Measurements from ENCODE around the gene WNT5A.

Gene WNT5A

GRCh38 chr3:55446850-55447249 lies 40.3 kb downstream of the WNT5A start:
- DNase-seq (ENCODE audit: low read depth), result no peak

DNA sequence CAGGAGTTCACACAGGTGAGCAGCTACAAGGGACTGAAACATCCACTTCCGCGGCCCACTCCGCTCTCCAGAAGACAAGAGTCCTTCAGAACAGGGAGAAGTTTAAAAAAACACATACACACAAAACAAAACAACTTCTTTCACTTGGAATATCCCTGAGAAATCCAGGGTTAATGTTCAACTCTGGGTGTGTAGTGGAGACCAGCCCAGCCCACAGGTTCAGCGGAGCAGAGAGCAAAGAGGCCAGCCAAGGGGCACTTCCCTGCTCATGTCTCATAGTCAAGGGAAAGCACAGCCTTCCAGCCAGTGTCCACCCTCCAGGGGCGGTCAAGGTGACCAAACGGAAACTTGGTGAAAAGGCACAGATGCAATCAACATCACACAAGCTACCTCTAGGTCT lies 41.6 kb downstream of the WNT5A start:
- no peak for DNase-seq (ENCODE audit: low read depth)

DNA sequence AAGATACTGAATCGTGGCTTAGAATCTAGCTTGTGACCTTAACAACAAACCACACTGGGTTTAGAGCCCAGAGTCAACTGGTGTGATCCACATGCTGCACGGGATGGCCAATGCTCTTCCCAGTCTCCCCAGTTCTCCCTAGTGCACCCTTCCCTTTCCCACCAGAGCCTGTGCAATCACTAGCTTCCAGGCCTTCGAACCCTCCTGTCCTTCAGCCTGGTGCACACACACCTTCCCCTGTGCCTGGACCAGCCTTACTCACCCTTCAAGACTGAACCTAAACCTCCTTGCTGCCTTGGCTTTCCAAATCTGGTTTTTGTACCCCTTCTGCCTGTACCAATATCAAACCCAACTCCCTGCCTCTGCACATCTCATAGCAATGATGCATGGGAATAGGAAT lies 43.8 kb downstream of the WNT5A start:
- DNase-seq (ENCODE audit: low read depth), result no peak

DNA sequence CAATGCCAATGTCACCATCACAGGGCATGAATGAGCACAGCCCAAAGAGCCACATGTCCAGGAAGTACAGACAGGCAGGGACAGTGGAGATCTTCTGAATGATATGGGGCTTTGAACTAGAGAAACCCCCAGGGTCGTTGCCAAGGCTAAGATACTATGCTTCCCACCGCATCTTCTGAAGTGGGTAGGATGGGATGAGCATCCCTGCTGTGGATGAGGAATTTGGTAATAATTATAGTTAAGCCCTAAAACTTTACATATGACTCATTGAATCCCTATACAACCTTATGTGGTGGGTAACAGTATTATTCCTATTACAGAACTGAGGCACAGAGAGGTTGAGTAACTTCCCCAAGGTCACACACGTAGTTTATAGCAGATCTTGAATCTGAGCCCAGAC lies 44.2 kb downstream of the WNT5A start:
- no peak for DNase-seq (ENCODE audit: low read depth)

- DNase-seq (ENCODE audit: low read depth), result no peak
Observed at GRCh38 chr3:55441499-55441898, 45.6 kb downstream of the WNT5A start.

DNA sequence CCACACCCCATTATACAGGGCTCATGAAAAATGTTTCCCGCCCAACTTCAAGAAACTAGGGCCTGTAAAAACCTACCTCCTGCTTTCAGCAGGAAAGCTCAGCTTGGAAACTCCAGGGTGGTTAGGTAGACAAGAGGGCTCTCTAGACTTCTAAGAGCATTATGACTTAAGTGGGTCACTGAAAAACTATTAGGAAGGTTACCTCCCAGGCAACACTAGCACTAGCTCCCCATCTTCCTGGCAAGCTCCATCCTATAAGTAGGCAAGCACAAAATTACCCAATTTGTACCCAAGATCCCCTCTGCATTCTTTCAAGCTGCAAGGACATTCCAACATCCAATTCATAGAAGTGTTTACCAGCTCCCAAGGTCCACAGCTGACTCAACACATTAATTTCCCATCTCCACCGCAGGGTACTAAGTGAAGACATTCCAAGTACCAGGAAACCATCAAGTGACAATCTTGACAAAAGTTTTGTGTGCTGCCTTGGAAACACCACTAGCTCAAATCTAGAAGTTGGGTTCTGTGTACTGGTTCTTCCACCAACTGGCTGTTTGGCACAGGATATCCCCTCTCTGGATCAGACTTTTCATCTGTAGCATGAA lies 46.9 kb downstream of the WNT5A start:
- no peak for DNase-seq (ENCODE audit: low read depth)

DNA sequence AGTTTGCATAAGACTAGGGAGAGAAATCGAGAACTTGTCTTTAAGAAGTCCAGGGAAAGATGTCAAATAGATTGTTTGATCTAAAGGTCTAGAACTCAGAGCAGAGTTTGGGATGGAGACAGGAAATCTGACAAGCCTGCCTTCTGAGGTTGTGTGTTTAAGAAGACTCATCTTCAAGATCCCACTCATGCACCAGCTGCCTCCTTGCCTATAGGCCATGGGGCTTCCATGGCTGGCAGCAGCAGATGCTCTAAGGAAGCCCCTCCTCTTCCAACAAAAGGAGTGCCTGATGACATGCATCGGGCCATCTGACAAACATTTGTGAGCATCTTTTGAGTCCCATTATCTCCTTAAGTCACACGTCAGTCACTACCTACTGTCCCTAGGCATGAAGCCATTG lies 47.4 kb downstream of the WNT5A start:
- no peak for DNase-seq (ENCODE audit: low read depth)

DNA sequence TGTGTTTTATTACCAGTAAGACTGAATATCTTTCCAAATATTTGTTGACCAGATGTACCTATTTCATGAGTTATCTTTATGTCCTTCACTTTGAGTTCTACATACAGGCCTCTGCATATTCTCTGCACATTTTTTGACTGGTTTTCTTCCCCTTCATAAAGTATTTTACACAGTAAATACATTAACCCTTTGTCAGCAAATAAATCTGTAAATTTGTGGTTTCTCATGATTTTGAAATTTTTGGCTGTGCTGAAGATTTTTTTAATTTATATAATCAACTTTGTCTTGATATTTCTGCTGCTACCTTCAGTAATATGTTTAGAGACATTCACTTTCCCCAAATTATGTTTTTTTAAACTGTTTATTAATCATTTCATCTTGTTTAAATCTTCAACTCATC lies 50.5 kb downstream of the WNT5A start:
- no peak for DNase-seq (ENCODE audit: low read depth)

DNA sequence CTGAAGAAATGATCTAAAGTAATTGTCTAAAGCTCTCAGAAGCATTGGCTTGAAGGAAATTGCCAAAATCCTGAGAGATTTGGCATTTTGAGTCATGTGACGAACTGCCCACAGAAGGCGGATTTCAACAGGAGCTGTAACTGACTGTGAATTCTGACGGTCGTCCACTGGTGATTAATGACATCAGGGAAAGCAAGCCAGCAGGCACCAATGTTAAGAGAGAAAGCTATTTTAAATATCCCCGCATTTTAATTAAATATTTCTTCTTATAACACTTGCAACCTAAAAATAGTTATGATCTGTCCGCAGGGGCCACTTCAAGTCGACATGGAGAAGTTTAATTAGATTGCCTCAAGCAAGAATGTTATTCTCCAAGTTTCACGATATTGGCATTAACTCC lies 51.6 kb downstream of the WNT5A start:
- no peak for DNase-seq (ENCODE audit: low read depth)

GRCh38 chr3:55434789-55435188 lies 52.3 kb downstream of the WNT5A start:
- DNase-seq (ENCODE audit: low read depth), result no peak

DNA sequence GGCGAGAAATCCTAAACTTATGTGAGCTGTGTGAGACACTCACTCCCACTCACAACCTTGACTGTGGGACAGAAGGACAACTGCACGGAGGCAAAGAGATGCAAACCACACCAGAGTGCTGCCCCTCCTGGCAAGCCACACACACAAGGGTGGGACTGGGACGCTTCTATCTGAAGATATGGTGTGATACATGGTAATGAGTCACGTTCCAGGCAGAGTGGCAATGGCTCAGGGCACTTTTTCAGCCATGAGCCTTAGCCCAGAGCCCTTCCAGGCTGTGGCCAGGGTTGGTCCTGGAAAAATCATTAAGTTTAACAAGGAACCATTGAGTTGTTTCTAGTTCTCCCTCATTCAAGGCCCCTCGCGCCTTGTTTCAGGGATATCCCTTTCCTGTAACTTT lies 56.1 kb downstream of the WNT5A start:
- DNase-seq (ENCODE audit: low read depth), result no peak

- no peak for DNase-seq (ENCODE audit: low read depth)
Observed at GRCh38 chr3:55427739-55428138, 59.4 kb downstream of the WNT5A start.

- DNase-seq (ENCODE audit: low read depth), result no peak
Observed at GRCh38 chr3:55426486-55426885, 60.6 kb downstream of the WNT5A start.

- DNase-seq (ENCODE audit: low read depth), result no peak
Observed at GRCh38 chr3:55423782-55424181, 63.3 kb downstream of the WNT5A start.

DNA sequence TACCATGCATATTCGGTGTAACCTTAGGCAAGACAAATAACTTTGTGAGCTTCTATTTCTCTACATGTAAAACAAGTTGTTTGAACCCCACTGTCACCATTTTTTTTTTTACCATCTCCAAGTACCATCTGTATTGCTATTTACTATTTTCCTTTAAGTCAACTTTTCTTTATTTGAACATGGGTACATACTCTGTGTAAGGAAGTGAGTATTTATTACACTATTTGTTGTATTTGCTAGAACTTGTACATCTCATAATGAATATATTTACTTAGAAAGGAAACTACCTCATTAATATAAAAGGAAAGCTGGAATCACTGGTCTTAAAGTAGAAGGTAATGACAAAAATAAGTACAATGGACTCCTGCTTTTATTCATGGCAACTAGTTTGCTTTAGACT lies 69.9 kb downstream of the WNT5A start:
- DNase-seq (ENCODE audit: low read depth), result no peak

DNA sequence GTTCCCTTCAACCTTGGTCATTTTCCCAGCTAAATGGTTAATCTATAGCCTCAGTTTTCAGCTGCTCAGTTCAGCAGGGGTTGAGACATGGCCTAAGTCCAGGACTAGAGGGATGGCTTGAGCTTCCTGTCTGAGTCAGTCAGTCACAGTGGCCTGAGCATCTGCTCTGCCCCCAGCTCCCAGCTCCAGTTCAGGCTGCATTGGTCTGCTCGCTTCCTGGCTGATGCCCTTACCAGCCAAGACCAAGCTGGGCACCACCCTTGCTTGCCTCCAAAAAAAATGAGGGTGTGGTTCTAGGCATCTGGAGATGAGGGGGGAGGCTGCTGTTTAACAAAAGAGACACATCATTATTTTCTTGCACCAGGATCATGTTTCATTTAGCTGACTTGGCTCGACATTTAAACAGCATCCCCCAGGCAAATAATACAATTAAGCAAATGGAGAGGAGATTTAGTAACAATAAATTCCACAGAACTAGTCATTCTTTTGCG lies 70.7 kb downstream of the WNT5A start:
- DNase-seq (ENCODE audit: low read depth), result peak; percentile 69
